GM12872 (cell line): Measurements from ENCODE around the gene ARMC9.

Experiments
- CTCF ChIP-seq: IDR thresholded peaks from 3 replicates; pipeline ENCODE4 v1.5.1; 2011; ENCODE audit warnings: low read depth, mild to moderate bottlenecking, low read length, moderate library complexity; ENCODE audit not compliant: insufficient read depth

The ARMC9 gene

GRCh38 chr2:231321556-231322334 lies 123.3 kb downstream of the ARMC9 start:
- no peak for TF ChIP-seq CTCF

- TF ChIP-seq CTCF = no peak
Measured at GRCh38 chr2:231323316-231323715, 124.9 kb downstream of the ARMC9 start.

GRCh38 chr2:231325826-231326225 lies 127.4 kb downstream of the ARMC9 start:
- no peak for TF ChIP-seq CTCF

- TF ChIP-seq CTCF = no peak
Measured at GRCh38 chr2:231326404-231326803, 128.0 kb downstream of the ARMC9 start.

- no peak for TF ChIP-seq CTCF
Measured at GRCh38 chr2:231330311-231330710, 131.9 kb downstream of the ARMC9 start.

- TF ChIP-seq CTCF = no peak
Measured at GRCh38 chr2:231331533-231331932, 133.1 kb downstream of the ARMC9 start.

GRCh38 chr2:231332388-231332787 lies 134.0 kb downstream of the ARMC9 start:
- TF ChIP-seq CTCF = no peak
